HG02571 (cell line): ENCODE measurements around the gene PYGM.
"Not testable (repeated sequence)": the region's sequence is repeated elsewhere in the genome, so short reads cannot be mapped to it uniquely, and the experiment has no call there.

Experiments
- ATAC-seq: cut with Tn5 transposase; IDR thresholded peaks from one replicate; pipeline ENCODE4 v1.9.1; 2021; ENCODE audit warnings: mild to moderate bottlenecking, moderate library complexity; ENCODE audit not compliant: unreplicated experiment

Gene PYGM

DNA sequence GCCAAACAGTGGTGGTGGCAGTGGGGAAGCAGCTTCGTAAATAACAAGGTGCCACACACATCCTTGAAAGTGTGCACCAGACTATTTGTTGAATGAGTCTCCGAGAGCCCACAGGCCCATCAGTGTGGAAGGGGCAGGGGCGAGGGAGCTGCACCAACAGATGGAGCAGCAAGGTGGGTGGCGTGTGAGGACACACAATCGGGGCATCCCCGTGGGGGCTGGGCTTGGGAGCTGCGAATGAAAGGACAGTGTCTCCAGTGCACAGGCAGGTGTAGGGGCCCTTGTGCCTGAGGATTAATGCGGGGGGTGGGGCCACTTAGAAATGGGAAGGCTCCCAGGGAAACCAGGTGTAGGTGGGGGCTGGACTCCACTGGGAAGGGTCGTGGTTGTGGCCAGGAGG, 39.6 kb downstream of the PYGM start:
- no peak for ATAC-seq

- no peak for ATAC-seq
Observed at GRCh38 chr11:64719406-64719805, 40.4 kb downstream of the PYGM start.

DNA sequence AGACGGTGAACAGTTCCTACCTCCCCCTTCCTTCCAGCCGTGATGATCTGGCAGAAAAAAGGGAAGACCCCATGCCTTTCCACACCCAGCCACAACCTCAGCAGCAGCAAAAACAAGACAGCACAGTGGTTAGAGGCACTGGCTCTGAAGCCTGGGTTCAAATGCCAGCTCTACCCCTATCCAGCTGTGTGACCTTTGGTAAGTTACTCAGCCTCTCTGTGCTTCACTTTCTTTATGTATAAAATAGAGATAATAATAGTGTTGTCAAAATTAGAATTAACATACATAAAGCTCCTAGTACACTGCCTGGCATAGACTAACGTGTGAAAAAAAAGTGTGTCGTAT, 41.0 kb downstream of the PYGM start:
- no peak for ATAC-seq

DNA sequence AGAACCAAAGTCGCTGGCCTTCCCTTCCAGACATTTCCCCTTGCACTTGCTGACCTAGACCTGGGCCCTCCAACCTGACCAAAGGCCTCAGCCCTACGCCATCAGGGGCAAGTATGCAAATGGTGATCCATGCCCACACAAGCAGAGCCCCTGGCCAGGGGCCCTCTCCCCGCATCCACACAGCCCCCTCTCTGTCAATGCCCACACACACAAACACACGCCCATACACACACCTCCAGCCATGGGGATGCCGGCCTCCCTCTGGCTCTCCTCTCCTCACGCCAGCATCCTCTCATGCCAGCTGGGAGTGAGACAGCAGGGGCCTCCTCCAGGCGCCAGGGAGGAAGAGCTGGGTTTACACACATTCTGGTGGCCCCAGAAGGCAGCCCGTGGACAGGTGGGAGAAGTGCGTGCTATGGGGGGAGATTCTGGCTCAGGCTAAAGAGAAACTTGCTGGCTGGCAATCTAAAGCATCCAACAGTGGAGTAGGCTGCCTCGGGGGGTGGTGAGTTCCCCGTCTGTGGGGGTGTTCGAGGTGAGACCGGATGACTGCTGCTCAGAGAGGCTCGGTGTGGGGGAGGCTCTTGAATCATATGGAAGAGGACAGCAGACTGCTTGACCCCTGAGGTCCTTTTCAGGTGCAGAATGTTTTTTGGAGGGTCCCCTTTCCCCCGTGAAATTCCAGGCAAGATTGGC, 41.5 kb downstream of the PYGM start:
- no peak for ATAC-seq

- no peak for ATAC-seq
Observed at GRCh38 chr11:64717268-64717578, 42.6 kb downstream of the PYGM start.

- ATAC-seq = no peak
Observed at GRCh38 chr11:64716473-64717267, 43.1 kb downstream of the PYGM start.

- ATAC-seq = no peak
Observed at GRCh38 chr11:64715756-64716472, 43.9 kb downstream of the PYGM start.

DNA sequence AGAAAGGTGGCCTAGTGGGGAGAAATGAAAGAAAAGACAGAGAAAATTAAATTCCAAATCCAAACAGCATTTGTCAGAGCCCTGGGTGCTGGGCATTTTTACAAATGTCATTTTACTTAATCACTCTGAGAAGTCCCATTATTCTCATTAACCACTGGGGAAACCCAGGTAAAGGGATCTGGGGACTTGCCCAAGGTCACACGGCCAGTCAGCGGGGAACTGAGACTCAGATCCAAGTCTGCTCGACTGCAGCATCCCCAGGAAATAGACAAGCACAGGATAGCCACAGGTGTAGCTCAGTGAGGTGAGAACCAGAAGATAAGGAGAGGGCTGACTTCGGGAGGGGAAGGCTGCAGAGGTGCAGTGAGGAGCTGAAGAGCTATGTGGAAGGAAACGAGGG, 44.7 kb downstream of the PYGM start:
- ATAC-seq = no peak

DNA sequence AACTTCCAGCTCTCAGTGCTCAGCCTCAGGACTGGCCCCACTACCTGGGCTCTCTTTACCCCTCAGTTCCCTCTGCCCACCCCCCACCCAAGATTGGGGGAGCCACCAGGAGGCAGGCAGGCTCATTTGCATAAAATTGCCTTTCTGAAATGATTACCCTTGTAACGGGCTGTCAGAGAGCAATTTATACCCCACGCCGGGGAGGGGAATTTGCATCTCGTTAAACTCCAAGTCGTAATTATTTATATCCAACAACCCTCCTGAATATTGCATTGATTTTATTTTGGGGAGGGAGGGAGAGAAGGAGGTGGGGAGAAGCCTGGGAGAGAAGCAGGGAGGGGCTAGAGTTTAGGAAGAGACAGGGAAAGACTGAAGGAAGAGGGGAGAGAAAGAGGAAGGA, 45.1 kb downstream of the PYGM start:
- ATAC-seq = no peak

- no peak for ATAC-seq
Observed at GRCh38 chr11:64713781-64714363, 45.9 kb downstream of the PYGM start.

DNA sequence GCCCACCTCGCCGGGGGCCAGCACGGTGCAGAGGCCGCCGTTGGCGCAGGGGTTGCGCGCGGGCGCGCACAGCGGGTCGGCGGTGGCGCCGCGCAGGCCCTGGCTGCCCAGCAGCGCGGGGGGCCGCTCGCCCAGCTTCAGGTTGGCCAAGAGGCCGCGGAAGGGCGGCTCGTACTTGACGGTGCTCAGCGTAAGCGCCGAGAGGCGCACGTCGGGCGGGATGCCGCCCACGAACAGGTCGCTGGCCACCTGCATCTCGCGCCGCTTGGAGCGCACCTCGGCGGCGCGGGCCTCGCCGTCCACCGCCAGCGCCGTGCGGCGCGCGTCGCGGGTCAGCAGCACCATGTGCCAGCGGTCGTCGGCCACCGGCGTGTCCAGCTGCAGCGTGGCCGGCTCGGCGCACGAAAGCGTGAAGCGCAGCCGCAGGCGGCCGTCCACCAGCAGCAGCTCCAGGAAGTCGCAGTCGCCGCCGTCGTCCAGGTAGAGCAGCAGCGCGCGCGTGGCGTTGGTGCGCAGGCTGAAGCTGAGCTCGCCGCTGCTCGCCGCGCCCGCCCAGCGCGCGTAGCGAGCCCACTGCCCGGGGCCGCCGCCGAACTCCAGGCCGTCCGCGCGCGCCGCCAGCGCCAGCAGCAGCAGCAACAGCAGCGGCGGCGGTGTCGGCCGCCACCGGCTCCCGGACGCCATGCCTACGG, 46.6 kb downstream of the PYGM start:
- ATAC-seq = no peak

- no peak for ATAC-seq
Observed at GRCh38 chr11:64712430-64713015, 47.3 kb downstream of the PYGM start.

GRCh38 chr11:64711956-64712362, 47.8 kb downstream of the PYGM start:
- ATAC-seq = no peak

DNA sequence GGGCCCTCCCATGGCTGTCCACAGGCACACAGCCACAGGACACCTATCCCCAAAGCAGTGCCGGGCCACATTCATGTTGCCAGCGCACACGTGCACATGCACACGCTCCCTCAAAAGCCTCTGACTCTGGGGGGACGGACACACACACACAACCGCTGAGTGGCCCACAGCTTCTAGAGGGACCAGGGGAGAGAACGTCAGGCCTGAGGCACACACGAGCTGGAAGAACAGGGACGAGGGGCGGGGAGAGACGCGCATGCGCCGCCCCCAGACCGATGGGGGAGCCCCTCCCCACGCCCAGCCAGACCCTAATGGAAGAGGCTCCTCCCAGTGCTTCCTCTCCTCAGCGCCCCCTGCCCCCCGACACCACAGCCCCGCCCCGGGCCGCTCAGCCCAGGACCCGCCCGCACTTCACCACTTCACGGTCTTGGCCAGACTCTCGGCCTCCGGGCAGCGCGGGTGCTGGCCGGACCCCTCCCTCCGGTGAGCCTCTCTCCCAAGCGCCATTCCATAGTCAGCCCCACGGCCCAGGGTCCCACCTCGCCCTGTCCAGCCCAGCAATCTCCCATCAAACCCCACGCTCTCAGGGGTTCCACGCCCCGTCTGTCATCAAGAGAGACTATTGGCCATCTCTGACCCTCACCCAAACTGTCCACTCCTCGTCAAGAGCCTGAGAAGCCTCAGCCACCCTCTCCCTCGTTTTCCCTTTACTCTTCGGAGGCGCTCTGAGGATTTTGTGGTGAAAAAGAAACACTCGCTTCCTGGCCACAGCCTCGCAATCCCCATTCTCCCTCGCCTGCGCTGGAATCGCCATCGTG, 48.4 kb downstream of the PYGM start:
- no peak for ATAC-seq

DNA sequence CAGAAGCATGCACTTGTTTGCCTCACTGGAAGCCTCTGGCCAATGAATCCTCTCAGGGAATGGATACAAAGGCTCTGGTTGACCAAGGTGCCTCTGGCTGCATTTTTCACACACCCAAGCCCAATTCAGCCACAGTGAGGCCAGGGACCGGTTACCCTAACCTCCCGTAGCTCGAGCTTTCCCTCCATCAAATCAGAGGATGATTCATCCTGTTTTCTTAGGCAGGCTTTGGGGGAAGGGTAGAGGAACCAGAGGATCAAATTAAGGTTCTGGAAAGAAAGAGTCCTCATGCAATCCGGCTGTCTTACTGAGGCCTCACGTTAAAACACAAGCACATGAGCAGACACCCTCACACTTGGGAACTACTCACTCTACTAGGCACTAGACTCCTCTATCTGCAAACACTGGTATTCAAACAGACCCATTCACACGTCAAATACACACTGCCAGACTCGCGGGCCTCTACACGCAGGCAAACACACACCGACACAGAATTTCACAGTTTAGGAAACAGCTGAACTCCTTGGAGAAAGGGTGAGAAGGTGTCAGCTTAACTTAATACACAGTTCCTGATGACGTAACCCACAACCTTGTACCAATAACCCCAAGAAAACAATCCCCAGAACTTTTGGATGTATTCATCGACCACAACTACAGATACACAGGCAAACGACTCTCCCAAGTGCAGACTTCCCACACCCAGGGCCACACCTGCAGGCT, 49.2 kb downstream of the PYGM start:
- no peak for ATAC-seq

DNA sequence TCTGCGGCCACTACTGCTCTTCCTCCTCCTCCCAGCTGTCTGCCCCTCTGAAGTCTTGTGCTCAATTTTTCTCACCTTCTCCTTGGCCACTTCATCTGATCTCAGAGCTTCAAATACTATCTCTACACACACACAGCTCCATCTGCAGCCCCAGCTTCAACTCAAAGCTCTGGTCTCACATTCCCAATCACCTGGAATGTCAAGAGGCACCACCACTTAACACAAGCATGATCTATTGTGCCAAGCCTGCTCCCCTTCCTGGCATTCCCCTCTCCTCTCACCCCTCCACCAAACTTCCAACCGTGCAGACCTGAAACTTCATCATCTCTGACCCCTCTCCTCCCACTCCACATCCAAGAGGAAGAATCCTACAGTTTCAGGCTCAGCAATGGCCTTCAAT, 54.3 kb downstream of the PYGM start:
- ATAC-seq = no peak

DNA sequence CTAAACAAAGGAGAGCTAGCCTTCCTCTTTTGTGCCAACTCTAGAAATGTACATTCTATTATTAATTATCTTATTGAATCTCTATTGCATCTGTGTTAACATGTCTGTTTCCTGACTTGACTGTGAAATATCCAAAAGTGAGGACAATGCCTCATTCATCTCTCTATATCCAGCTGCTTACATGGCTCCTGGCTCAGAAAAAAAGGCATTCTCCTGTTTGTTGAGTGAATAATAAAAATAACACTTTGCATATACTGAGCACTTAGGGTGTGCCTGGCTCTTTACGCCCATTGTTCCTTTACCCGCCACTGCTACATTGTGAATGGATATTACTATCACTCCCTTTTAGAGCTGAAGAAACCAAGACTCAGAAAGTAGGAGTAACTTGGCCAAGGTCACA, 56.7 kb downstream of the PYGM start:
- ATAC-seq = no peak

- ATAC-seq = not testable (repeated sequence)
Observed at GRCh38 chr11:64701956-64702355, 57.8 kb downstream of the PYGM start.

DNA sequence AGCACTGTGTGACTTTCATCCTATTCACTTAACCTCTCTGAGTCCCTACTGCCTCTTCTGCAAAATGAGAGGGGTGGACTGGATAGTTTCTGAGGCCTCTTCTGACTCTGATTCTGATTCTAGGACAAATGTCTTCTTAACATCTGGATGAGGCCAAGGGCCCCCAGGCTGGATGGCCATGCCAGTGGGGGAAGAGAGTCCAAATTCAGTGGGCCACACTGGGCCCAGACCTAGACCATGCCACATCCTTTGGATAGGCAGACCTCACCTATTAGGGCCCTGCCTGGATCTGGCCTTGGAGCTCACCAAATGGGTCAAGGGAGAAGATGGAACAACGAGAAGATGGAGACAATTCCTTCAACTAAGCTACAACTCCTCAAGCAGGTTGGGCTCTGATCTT, 61.3 kb downstream of the PYGM start:
- ATAC-seq = no peak
